Panc1 (cell line): ENCODE results near the gene LRRC18. TPM values are rescaled to one million over a fixed set of nuclear protein-coding genes. Genes with fewer than 3 reads are reported as not detected.

Experiments used
- ATAC-seq: fragments of 200-7000 bp; cut with Tn5 transposase; 2 replicates; pipeline ENCODE4 v1.9.1; 2020; ENCODE audit warnings: mild to moderate bottlenecking, moderate library complexity
- BruUV-seq: library from RNA; stranded (reverse); fragments of 400-500 nt; replicated peaks from 2 replicates; lab custom pipeline; 2021; lab: Mats Ljungman, UMichigan
- CTCF ChIA-PET: fragments of 300-600 bp; sonication (Branson Sonifier 250); formaldehyde crosslinking; loops from one replicate; lab custom pipeline; 2022; ENCODE audit warnings: antibody characterized with exemption; lab: Charles Lee
- POLR2A ChIA-PET: fragments of 300-600 bp; sonication (Branson Sonifier 250); formaldehyde crosslinking; loops from one replicate; lab custom pipeline; 2022; ENCODE audit warnings: antibody characterized with exemption; lab: Charles Lee
- DNase-seq: peaks from one replicate; pipeline ENCODE4 v3.0.0-alpha.2; 2010; ENCODE audit warnings: low read depth, low spot score
- H3K27ac ChIP-seq: 2 replicates; pipeline ENCODE4 v1.5.1; 2011; ENCODE audit warnings: mild to moderate bottlenecking, low read length, inconsistent platforms
- H3K27me3 ChIP-seq: fragments of 200-500 bp; sonication (Bioruptor generic); 2 replicates; pipeline ENCODE4 v1.6.0; 2014; ENCODE audit warnings: low read length, inconsistent platforms; ENCODE audit not compliant: control insufficient read depth, insufficient read depth
- H3K36me3 ChIP-seq: fragments of 200-500 bp; sonication (Bioruptor generic); 2 replicates; pipeline ENCODE4 v1.5.1; 2014; ENCODE audit warnings: inconsistent platforms, mild to moderate bottlenecking, low read length, moderate library complexity; ENCODE audit not compliant: control insufficient read depth, insufficient read depth
- H3K4me1 ChIP-seq: 2 replicates; pipeline ENCODE4 v1.5.1; 2011; ENCODE audit warnings: inconsistent platforms, mild to moderate bottlenecking, low read length, moderate library complexity; ENCODE audit not compliant: control insufficient read depth, insufficient read depth
- H3K4me3 ChIP-seq, 2 experiments: 2 replicates each; pipeline ENCODE4 v1.5.1; 2011 to 2012; ENCODE audit warnings: low read depth in 2 of 2, low read length in 2 of 2, mild to moderate bottlenecking in 2 of 2, inconsistent platforms in 1 of 2, moderate library complexity in 1 of 2
- H3K9me3 ChIP-seq: fragments of 200-500 bp; sonication (Bioruptor generic); 2 replicates; pipeline ENCODE4 v1.5.1; 2014; ENCODE audit warnings: low read depth, mild to moderate bottlenecking, inconsistent platforms, low read length, moderate library complexity; ENCODE audit not compliant: control insufficient read depth, insufficient read depth
- CTCF ChIP-seq: fragments of 450-650 bp; IDR thresholded peaks from 2 replicates; pipeline ENCODE4 v1.5.1; 2017; ENCODE audit warnings: mild to moderate bottlenecking
- POLR2AphosphoS5 ChIP-seq: IDR thresholded peaks from 2 replicates; pipeline ENCODE4 v1.6.1; 2012; ENCODE audit warnings: mild to moderate bottlenecking, low read depth, low read length, moderate library complexity
- REST ChIP-seq, 2 experiments: IDR thresholded peaks; 2 replicates each; pipeline ENCODE4 v1.6.1; 2011 to 2012; ENCODE audit warnings: low read depth in 2 of 2, control low read depth in 1 of 2, low read length in 1 of 2, mild to moderate bottlenecking in 1 of 2, moderate library complexity in 1 of 2; ENCODE audit not compliant: insufficient read depth in 1 of 2
- SIN3A ChIP-seq: IDR thresholded peaks from 2 replicates; pipeline ENCODE4 v1.6.1; 2012; ENCODE audit warnings: low read depth, mild to moderate bottlenecking, low read length, moderate library complexity, borderline replicate concordance; ENCODE audit not compliant: insufficient read depth
- TCF7L2 ChIP-seq: IDR thresholded peaks from 2 replicates; pipeline ENCODE4 v1.6.1; 2011; ENCODE audit warnings: mild to moderate bottlenecking, low read depth, low read length, inconsistent platforms
- in situ Hi-C: cut with HindIII; loops from 2 replicates; pipeline ENCODE4 v1.10.0; 2016; ENCODE audit warnings: low sequenced_read_pairs, low pct_unique_long_range_greater_than_20kb
- intact Hi-C: fragments of 100-400 bp; cut with micrococcal nuclease; formaldehyde crosslinking; loops from one replicate; pipeline ENCODE4 v1.10.0; 2022; ENCODE audit not compliant: unreplicated experiment
- total RNA-seq: library from RNA; stranded (reverse); gene quantifications from one replicate; pipeline ENCODE4 v1.2.1, GENCODE V29; 2021; ENCODE audit not compliant: unreplicated experiment

Gene LRRC18
- total RNA-seq, 1 experiment from 2014 or later: not detected

GRCh38 chr10:48941427-48942075 is 1.9 kb upstream of the LRRC18 start:
- intact Hi-C loops (no loop called here), in situ Hi-C loops (no loop called here)
- Histone ChIP-seq H3K36me3 (no peaks in the 10 kb centered on the region), H3K4me3 (no peak overlapping the region), H3K27me3 (no peaks in the 10 kb centered on the region), H3K27ac (no peak overlapping the region), H3K9me3 (no peaks in the 10 kb centered on the region), H3K4me1 (no peaks in the 10 kb centered on the region)
- TF ChIP-seq POLR2AphosphoS5 (no peak), TCF7L2 (no peak), SIN3A (no peak), REST (IDR thresholded peaks at IDR 0.05; ENCODE audit: insufficient read depth in 1 of 2, low read depth in 2 of 2, low read length in 1 of 2) (no peak), CTCF (no peak)
- ChIA-PET POLR2A (no interaction called here), CTCF (no interaction called here)
- ATAC-seq (no peak), DNase-seq (no peak)
- BruUV-seq: no TSS peak

GRCh38 chr10:48940958-48941357 is 1.3 kb upstream of the LRRC18 start:
- intact Hi-C loops (no loop called here), in situ Hi-C loops (no loop called here)
- Histone ChIP-seq H3K4me3 (no peak overlapping the region), H3K27me3 (no peaks in the 10 kb centered on the region), H3K36me3 (no peaks in the 10 kb centered on the region), H3K4me1 (no peaks in the 10 kb centered on the region), H3K9me3 (no peaks in the 10 kb centered on the region), H3K27ac (no peak overlapping the region)
- DNase-seq (no peak), ATAC-seq (no peak)
- no TSS peak for BruUV-seq
- ChIA-PET POLR2A (no interaction called here), CTCF (no interaction called here)
- no peak for TF ChIP-seq REST (IDR thresholded peaks at IDR 0.05; ENCODE audit: insufficient read depth in 1 of 2, low read depth in 2 of 2, low read length in 1 of 2)
